H1 (cell line): ENCODE results near the gene SYNJ1. TPM values are rescaled to one million over a fixed set of nuclear protein-coding genes. Genes with fewer than 3 reads are reported as not detected.
"Not testable (repeated sequence)": the region's sequence is repeated elsewhere in the genome, so short reads cannot be mapped to it uniquely, and the experiment has no call there.

Experiments
- CTCF ChIA-PET: fragments of 300-600 bp; sonication (Branson Sonifier 250); formaldehyde crosslinking; loops from one replicate; lab custom pipeline; 2021; ENCODE audit not compliant: partially characterized antibody; lab: Charles Lee
- POLR2A ChIA-PET: fragments of 300-600 bp; sonication (Branson Sonifier 250); formaldehyde crosslinking; loops from one replicate; lab custom pipeline; 2021; ENCODE audit warnings: inconsistent platforms; ENCODE audit not compliant: partially characterized antibody; lab: Charles Lee
- DNase-seq, 2 experiments: peaks; one replicate each; pipeline versions ENCODE4 v3.0.0 to v3.0.0-alpha.2; 2010 to 2022; ENCODE audit warnings: low spot score in 2 of 2, low read depth in 1 of 2, mixed read lengths in 1 of 2
- FAIRE-seq: peaks from 2 replicates; lab custom pipeline; 2011; peaks lifted over from hg19 to GRCh38; lab: Jason Lieb, UNC
- H2AFZ ChIP-seq: 2 replicates; pipeline ENCODE4 v1.8.1; 2012; ENCODE audit warnings: low read length, inconsistent platforms
- H2AK5ac ChIP-seq: 2 replicates; pipeline ENCODE4 v1.6.1; 2013; ENCODE audit warnings: low read depth, low read length
- H2BK120ac ChIP-seq: replicated peaks from 2 replicates; pipeline ENCODE3; 2013; ENCODE audit warnings: low read depth, low read length, inconsistent platforms
- H2BK12ac ChIP-seq: 2 replicates; pipeline ENCODE4 v1.6.1; 2013; ENCODE audit warnings: low read depth, low read length
- H2BK15ac ChIP-seq: 2 replicates; pipeline ENCODE4 v1.6.1; 2013; ENCODE audit warnings: low read length
- H2BK20ac ChIP-seq: 2 replicates; pipeline ENCODE4 v1.6.1; 2013; ENCODE audit warnings: low read length
- H2BK5ac ChIP-seq: 2 replicates; pipeline ENCODE4 v1.6.1; 2013; ENCODE audit warnings: low read depth, low read length
- H3K14ac ChIP-seq: 2 replicates; pipeline ENCODE4 v1.6.1; 2013; ENCODE audit warnings: inconsistent platforms; ENCODE audit not compliant: insufficient read length
- H3K18ac ChIP-seq: 2 replicates; pipeline ENCODE4 v1.6.1; 2013; ENCODE audit warnings: low read length; ENCODE audit errors: extremely low read depth
- H3K23ac ChIP-seq: 2 replicates; pipeline ENCODE4 v1.6.1; 2013; ENCODE audit warnings: inconsistent platforms; ENCODE audit not compliant: insufficient read length
- H3K23me2 ChIP-seq: 2 replicates; pipeline ENCODE4 v1.6.1; 2013; ENCODE audit warnings: low read depth, low read length
- H3K27ac ChIP-seq: 2 replicates; pipeline ENCODE4 v1.6.1; 2011; ENCODE audit warnings: low read depth, low read length, inconsistent platforms
- H3K27me3 ChIP-seq, 4 experiments: replicated peaks in 1 of 4; 1 replicate in 1 of 4; 2 replicates in 3 of 4; pipeline versions ENCODE4 v1.6.1 to v1.8.1; 2011 to 2013; ENCODE audit warnings: low read length in 3 of 4, mild to moderate bottlenecking in 3 of 4, inconsistent platforms in 2 of 4, mixed read lengths in 2 of 4, moderate library complexity in 1 of 4; ENCODE audit not compliant: control insufficient read depth in 3 of 4, insufficient read depth in 3 of 4; ENCODE audit errors: extremely low read depth in 1 of 4
- H3K36me3 ChIP-seq, 4 experiments: 2 replicates each; pipeline versions ENCODE4 v1.6.1 to v1.8.1; 2011 to 2013; ENCODE audit warnings: mild to moderate bottlenecking in 4 of 4, low read length in 3 of 4, moderate library complexity in 2 of 4, control low read depth in 1 of 4, inconsistent platforms in 1 of 4; ENCODE audit not compliant: insufficient read depth in 4 of 4, control insufficient read depth in 2 of 4
- H3K4ac ChIP-seq: replicated peaks from 2 replicates; pipeline ENCODE3; 2013; ENCODE audit warnings: low read length, low read depth, mixed read lengths, inconsistent platforms; ENCODE audit not compliant: insufficient read length
- H3K4me1 ChIP-seq, 4 experiments: replicated peaks in 1 of 4; 1 replicate in 1 of 4; 2 replicates in 3 of 4; pipeline versions ENCODE4 v1.6.1 to v1.8.1; 2011 to 2013; ENCODE audit warnings: low read length in 3 of 4, inconsistent platforms in 2 of 4, mixed read lengths in 1 of 4; ENCODE audit not compliant: insufficient read depth in 4 of 4, control insufficient read depth in 3 of 4
- H3K4me2 ChIP-seq, 2 experiments: 2 replicates each; pipeline versions ENCODE4 v1.6.1 to v1.8.1; 2011 to 2013; ENCODE audit warnings: low read depth in 2 of 2, low read length in 2 of 2, control low read depth in 1 of 2, inconsistent platforms in 1 of 2, mild to moderate bottlenecking in 1 of 2; ENCODE audit not compliant: insufficient read depth in 1 of 2
- H3K4me3 ChIP-seq, 4 experiments: fragments of 200-600, 300-600 bp in 1 of 4; sonication (generic), shearing (Covaris generic), sonication (Bioruptor Twin) in 1 of 4; 2 replicates each; pipeline versions ENCODE4 v1.5.1 to v1.8.1; 2011 to 2016; ENCODE audit warnings: low read length in 4 of 4, low read depth in 3 of 4, control low read depth in 2 of 4, inconsistent platforms in 2 of 4, mild to moderate bottlenecking in 2 of 4, mixed read lengths in 1 of 4, moderate library complexity in 1 of 4; ENCODE audit not compliant: insufficient read depth in 2 of 4; ENCODE audit errors: extremely low read depth in 1 of 4
- H3K56ac ChIP-seq: replicated peaks from 2 replicates; pipeline ENCODE3; 2013; ENCODE audit warnings: low read depth, mild to moderate bottlenecking, mixed read lengths, low read length, inconsistent platforms; ENCODE audit not compliant: insufficient read length
- H3K79me1 ChIP-seq: 2 replicates; pipeline ENCODE4 v1.6.1; 2013; ENCODE audit warnings: low read depth, low read length, control low read depth
- H3K79me2 ChIP-seq, 2 experiments: 2 replicates each; pipeline versions ENCODE4 v1.6.1 to v1.8.1; 2012 to 2013; ENCODE audit warnings: low read length in 2 of 2, mild to moderate bottlenecking in 2 of 2, inconsistent platforms in 1 of 2; ENCODE audit not compliant: insufficient read depth in 2 of 2, control insufficient read depth in 1 of 2
- H3K9ac ChIP-seq, 4 experiments: replicated peaks in 1 of 4; 1 replicate in 1 of 4; 2 replicates in 3 of 4; pipeline versions ENCODE4 v1.6.1 to v1.8.1; 2011 to 2013; ENCODE audit warnings: low read depth in 3 of 4, low read length in 3 of 4, control low read depth in 2 of 4, mild to moderate bottlenecking in 2 of 4, moderate library complexity in 2 of 4, inconsistent platforms in 1 of 4; ENCODE audit errors: extremely low read depth in 1 of 4
- H3K9me3 ChIP-seq, 2 experiments: 2 replicates each; pipeline versions ENCODE4 v1.6.1 to v1.8.1; 2012 to 2013; ENCODE audit warnings: mild to moderate bottlenecking in 2 of 2, moderate library complexity in 2 of 2, control low read depth in 1 of 2, inconsistent platforms in 1 of 2, low read depth in 1 of 2, low read length in 1 of 2, mixed read lengths in 1 of 2; ENCODE audit not compliant: insufficient read depth in 2 of 2
- H4K20me1 ChIP-seq, 2 experiments: replicated peaks in 1 of 2; 2 replicates each; pipeline versions ENCODE3 to v1.8.1; 2011 to 2013; ENCODE audit warnings: inconsistent platforms in 2 of 2, low read length in 2 of 2, mild to moderate bottlenecking in 1 of 2; ENCODE audit not compliant: insufficient read depth in 2 of 2, control insufficient read depth in 1 of 2
- H4K5ac ChIP-seq: 2 replicates; pipeline ENCODE4 v1.6.1; 2013; ENCODE audit warnings: low read length, low read depth, mixed read lengths, inconsistent platforms; ENCODE audit not compliant: insufficient read length
- H4K8ac ChIP-seq: 2 replicates; pipeline ENCODE4 v1.8.0; 2013; ENCODE audit warnings: mild to moderate bottlenecking, moderate library complexity, low read length, inconsistent platforms; ENCODE audit not compliant: insufficient read depth; ENCODE audit errors: extremely low read depth
- H4K91ac ChIP-seq: replicated peaks from 2 replicates; pipeline ENCODE3; 2013; ENCODE audit warnings: low read length, mixed read lengths, inconsistent platforms; ENCODE audit not compliant: insufficient read length
- WGBS, 2 experiments: shearing (Covaris generic) in 1 of 2; methylation state at CpG; one replicate each; pipeline versions ENCODE4 v1.1.6 to v1.1.7; 2013 to 2015; ENCODE audit warnings: low lambda C conversion rate in 2 of 2, mixed read lengths in 2 of 2, inconsistent platforms in 1 of 2, low coverage in 1 of 2, missing lambda C conversion rate in 1 of 2; ENCODE audit not compliant: insufficient replicate concordance in 2 of 2, insufficient coverage in 1 of 2, insufficient read length in 1 of 2; ENCODE audit errors: extremely low coverage in 1 of 2, missing lambda C conversion rate in 1 of 2; 5-methylcytosine and 5-hydroxymethylcytosine counted together
- polyA plus RNA-seq, 7 experiments: library from polyadenylated mRNA; depleted of rRNA in 3 of 7; stranded (reverse) in 5 of 7; unstranded in 2 of 7; fragments of >200 nt in 5 of 7; fragments of 200-250 nt in 2 of 7; gene quantifications; 1 replicate in 5 of 7; 2 replicates in 1 of 7; 4 replicates in 1 of 7; pipeline versions ENCODE4 v1.2.1 to v1.2.3, GENCODE V29; 2011 to 2013; ENCODE audit warnings: missing spikeins in 2 of 7, mixed read lengths in 2 of 7
- total RNA-seq: library from RNA; stranded (reverse); fragmentation: NEBNext Ultra II Directional; extraction: Animal tissue kit (Norgen Biotek cat#: 25700); gene quantifications from 2 replicates; pipeline ENCODE4 v1.2.1, GENCODE V29; 2021

Gene SYNJ1
- total and polyA plus RNA-seq, 2 of the 8 experiments (the other 6 are each of a cell fraction or from before 2014, with no cell fraction given) = 1.3 to 4.3 TPM

DNA sequence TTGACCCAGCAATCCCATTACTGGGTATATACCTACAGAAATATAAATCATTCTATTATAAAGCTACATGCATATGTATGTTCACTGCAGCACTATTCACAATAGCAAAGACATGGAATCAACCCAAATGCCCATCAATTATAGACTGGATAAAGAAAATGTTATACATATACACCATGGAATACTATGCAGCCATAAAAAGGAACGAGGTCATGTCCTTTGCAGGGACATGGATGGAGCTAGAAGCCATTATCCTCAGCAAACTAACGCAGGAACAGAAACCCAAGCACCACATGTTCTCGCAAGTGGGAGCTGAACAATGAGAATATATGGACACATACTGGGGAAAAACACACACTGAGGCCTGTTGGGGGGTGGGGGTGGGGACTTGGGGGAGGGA is 18.9 kb upstream of the SYNJ1 start:
- H2BK15ac ChIP-seq, DNase-seq, H4K5ac ChIP-seq, H3K23me2 ChIP-seq, H4K20me1 ChIP-seq, H2BK12ac ChIP-seq, H3K4ac ChIP-seq, H3K9me3 ChIP-seq, H3K4me1 ChIP-seq, H2BK5ac ChIP-seq, CTCF ChIA-PET, H3K56ac ChIP-seq, H3K27ac ChIP-seq, H4K91ac ChIP-seq, H3K14ac ChIP-seq, H3K9ac ChIP-seq, H3K79me1 ChIP-seq, H3K23ac ChIP-seq, H2AK5ac ChIP-seq, H4K8ac ChIP-seq, H3K4me2 ChIP-seq, H3K4me3 ChIP-seq, H3K18ac ChIP-seq, H3K27me3 ChIP-seq, FAIRE-seq, H2AFZ ChIP-seq, H2BK20ac ChIP-seq, H2BK120ac ChIP-seq: not testable (repeated sequence)
- H3K79me2 ChIP-seq = peaks cover 0 to 18% of the 10 kb centered on the region in 2 experiments; a peak in 2 of 4 replicates
- H3K36me3 ChIP-seq = peaks cover 28 to 94% (median 72%) of the 10 kb centered on the region in 4 experiments
- POLR2A ChIA-PET = interaction anchor here (1.0 to 1.6 kb wide), 3 partner anchors 10 to 24 kb away, joined by 3 to 7 read pairs (median 3); partner anchors contain the start of gene PAXBP1
- 93% methylated on average over 3 of the region's 3 CpGs; no CpG with 5 or more reads in 1 of the 2 experiments for WGBS, 2 experiments
